Activated B cell treated with CpG ODN at 0.5 μM for 24 hours (primary cell): Measurements from ENCODE around the gene TGM2. TPM values are rescaled to one million over a fixed set of nuclear protein-coding genes. Genes with fewer than 3 reads are reported as not detected.

Experiments
- ATAC-seq: fragments of 200-7000 bp; cut with Tn5 transposase; one replicate; pipeline ENCODE4 v1.10.0; 2021; ENCODE audit warnings: low read depth, mild to moderate bottlenecking, moderate library complexity
- CTCF ChIA-PET: fragments of 350-600 bp; sonication (Branson Sonifier 250); formaldehyde crosslinking; loops from one replicate; lab custom pipeline; 2021; ENCODE audit warnings: antibody characterized with exemption; lab: Charles Lee
- POLR2A ChIA-PET: fragments of 350-600 bp; sonication (Branson Sonifier 250); formaldehyde crosslinking; loops from one replicate; lab custom pipeline; 2021; ENCODE audit warnings: antibody characterized with exemption; lab: Charles Lee
- DNase-seq: peaks from one replicate; pipeline ENCODE4 v3.0.0; 2022
- H3K27ac Mint-ChIP-seq: one replicate; pipeline ENCODE4 v1.8.0; 2020; ENCODE audit warnings: mixed read lengths
- H3K27me3 Mint-ChIP-seq: one replicate; pipeline ENCODE4 v1.8.0; 2021; ENCODE audit warnings: mixed read lengths
- H3K36me3 Mint-ChIP-seq: one replicate; pipeline ENCODE4 v1.8.0; 2021; ENCODE audit warnings: low read depth, mixed read lengths
- H3K4me1 Mint-ChIP-seq: one replicate; pipeline ENCODE4 v1.8.0; 2021; ENCODE audit warnings: mixed read lengths
- H3K4me3 Mint-ChIP-seq: one replicate; pipeline ENCODE4 v1.8.0; 2020; ENCODE audit warnings: mild to moderate bottlenecking, mixed read lengths
- H3K9me3 Mint-ChIP-seq: one replicate; pipeline ENCODE4 v1.8.0; 2020; ENCODE audit warnings: mixed read lengths
- CTCF ChIP-seq: fragments of 200-600 bp; IDR thresholded peaks from one replicate; pipeline ENCODE4 v1.8.0; 2022; ENCODE audit warnings: antibody characterized with exemption, mild to moderate bottlenecking
- intact Hi-C: fragments of 100-400 bp; cut with micrococcal nuclease; formaldehyde crosslinking; loops from one replicate; pipeline ENCODE4 v1.15.1; 2024
- total RNA-seq: library from RNA; stranded (reverse); gene quantifications from 2 replicates; pipeline ENCODE4 v1.2.3, GENCODE V29; 2022

Gene TGM2
- total RNA-seq, 1 donor from 2014 or later: 22.9 TPM

DNA sequence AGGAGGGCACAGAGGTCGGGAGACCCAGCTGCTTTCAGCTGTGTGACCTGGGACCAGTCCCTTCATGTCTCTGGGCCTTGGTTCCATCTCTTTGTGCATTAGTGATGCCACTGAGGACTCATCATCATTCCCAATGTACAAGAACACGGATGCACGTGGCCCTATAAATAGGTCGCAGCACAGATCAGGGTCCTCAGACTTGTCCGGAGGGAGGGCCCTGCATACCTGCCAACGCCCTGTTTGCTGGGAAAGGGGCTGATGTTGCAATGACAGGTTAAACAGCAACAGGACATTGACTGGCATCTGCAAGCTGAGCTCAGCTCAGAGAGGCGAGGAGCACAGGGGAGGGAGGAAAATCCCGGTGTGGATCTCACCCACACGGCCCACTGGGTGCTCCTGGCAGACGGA lies 21.8 kb downstream of the TGM2 start:
- Mint-ChIP-seq H3K4me3 (no peak overlapping the region), H3K27ac (no peak overlapping the region), H3K4me1 (no peaks in the 10 kb centered on the region), H3K36me3 (no peaks in the 10 kb centered on the region), H3K9me3 (no peaks in the 10 kb centered on the region), H3K27me3 (no peaks in the 10 kb centered on the region)
- ChIA-PET POLR2A (no interaction called here), CTCF (interaction anchor here (1.0 kb wide), 1 partner anchor 86 kb away, joined by 3 read pairs; no protein-coding TSS in a partner anchor)
- no peak for DNase-seq
- intact Hi-C loops: no loop called here
- no peak for TF ChIP-seq CTCF
- no peak for ATAC-seq

GRCh38 chr20:38141889-38142494 lies 23.1 kb downstream of the TGM2 start:
- no peak overlapping the region for H3K27ac Mint-ChIP-seq
- no peak for TF ChIP-seq CTCF

DNA sequence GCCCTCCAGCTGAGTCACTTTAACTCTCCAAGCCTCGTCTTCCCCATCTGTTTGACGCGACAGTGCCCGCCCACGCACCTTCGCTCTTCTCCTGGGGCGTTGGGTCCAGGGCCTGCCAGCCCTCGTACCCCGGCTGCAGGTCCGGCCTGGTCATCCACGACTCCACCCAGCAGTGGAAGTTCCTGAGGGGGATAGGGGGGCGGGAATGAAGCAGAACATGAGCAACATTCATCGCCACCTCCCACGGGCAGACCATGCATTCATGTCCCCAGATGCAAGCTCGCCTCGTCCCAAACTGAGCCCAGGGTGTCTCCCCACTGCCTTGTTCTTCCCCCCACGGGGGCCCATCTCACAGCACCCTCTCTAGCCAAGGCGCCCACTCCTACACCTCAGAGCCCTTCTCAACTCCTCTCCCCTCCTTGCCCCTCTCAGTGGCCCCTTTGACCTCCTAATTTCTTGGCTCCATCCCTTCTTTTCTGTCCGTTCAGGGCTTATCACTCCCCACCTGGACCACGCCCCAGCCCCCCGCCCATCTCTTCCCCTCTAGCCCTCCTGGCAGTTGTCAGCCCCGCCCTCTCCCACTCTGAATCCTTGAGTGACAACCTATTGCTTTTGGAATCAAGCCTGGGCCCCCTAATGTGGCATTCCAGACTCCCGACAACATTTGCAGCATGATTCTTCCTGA lies 23.7 kb downstream of the TGM2 start:
- intact Hi-C loops: no loop called here
- no peak overlapping the region for H3K4me3 Mint-ChIP-seq

More at GRCh38 chr20:38141889-38142494, 23.1 kb downstream of the TGM2 start:
- Mint-ChIP-seq H3K9me3 (no peaks in the 10 kb centered on the region), H3K27me3 (no peaks in the 10 kb centered on the region), H3K36me3 (no peaks in the 10 kb centered on the region), H3K4me3 (no peak overlapping the region), H3K4me1 (no peaks in the 10 kb centered on the region)
- ATAC-seq (no peak), DNase-seq (no peak)
- intact Hi-C loops: no loop called here
- ChIA-PET CTCF (no interaction called here), POLR2A (no interaction called here)

DNA sequence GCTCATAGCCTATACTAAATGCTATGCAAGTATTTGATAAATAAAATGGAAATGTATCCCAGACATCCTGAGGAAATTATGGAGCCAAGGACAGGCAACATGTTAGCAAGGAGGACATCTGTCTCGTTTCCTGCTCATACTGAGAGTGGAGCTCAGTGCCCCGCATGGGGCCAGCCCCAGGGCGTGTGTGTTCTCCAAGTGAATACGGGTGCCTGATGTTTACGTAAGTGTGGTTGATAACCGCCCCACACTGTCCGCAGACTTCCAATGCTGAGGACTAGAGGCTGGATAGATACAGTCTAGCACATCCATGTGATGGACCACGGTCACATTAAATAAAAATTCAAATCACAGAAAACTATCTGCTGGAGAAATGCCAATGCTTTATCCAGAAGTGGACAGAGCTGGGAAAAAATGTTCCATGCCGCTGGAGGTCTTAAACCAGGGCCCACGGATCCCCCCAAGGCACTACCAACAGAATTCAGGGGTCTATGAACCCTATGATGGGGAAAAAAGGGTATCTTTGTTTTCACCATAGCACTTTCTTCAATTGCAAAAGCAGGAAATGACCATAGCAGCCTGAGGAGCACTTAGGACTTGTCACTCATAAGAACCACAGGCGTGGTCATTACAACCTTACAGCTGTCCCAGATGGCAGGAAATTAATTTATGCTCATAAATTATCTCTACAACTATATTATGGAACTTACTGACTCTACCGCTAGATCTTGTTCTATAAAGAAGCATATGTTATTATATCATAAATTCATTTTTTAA lies 24.9 kb downstream of the TGM2 start:
- ATAC-seq: no peak
- intact Hi-C loops: no loop called here

More for the DNA sequence above, 23.7 kb downstream of the TGM2 start:
- DNase-seq (no peak), ATAC-seq (no peak)
- Mint-ChIP-seq H3K27me3 (no peaks in the 10 kb centered on the region), H3K9me3 (no peaks in the 10 kb centered on the region), H3K36me3 (no peaks in the 10 kb centered on the region), H3K27ac (no peak overlapping the region), H3K4me1 (no peaks in the 10 kb centered on the region)
- no peak for TF ChIP-seq CTCF
- CTCF ChIA-PET: no interaction called here
- POLR2A ChIA-PET: no interaction called here

More for the DNA sequence above, 24.9 kb downstream of the TGM2 start:
- Mint-ChIP-seq H3K4me1 (no peaks in the 10 kb centered on the region), H3K4me3 (no peak overlapping the region), H3K27me3 (no peaks in the 10 kb centered on the region), H3K9me3 (no peaks in the 10 kb centered on the region), H3K27ac (no peak overlapping the region), H3K36me3 (no peaks in the 10 kb centered on the region)
- no peak for TF ChIP-seq CTCF
- POLR2A ChIA-PET: interaction anchor here (0.5 kb wide), 1 partner anchor 77 kb away, joined by 5 read pairs; no protein-coding TSS in a partner anchor
- no peak for DNase-seq
- CTCF ChIA-PET: no interaction called here
